Renal cortex interstitium (tissue), 11 donors: Measurements from ENCODE around the gene ORMDL1. TPM values are rescaled to one million over a fixed set of nuclear protein-coding genes. Genes with fewer than 3 reads are reported as not detected.

Source experiments
- DNase-seq, 11 donors: peaks; one replicate each; pipeline ENCODE4 v3.0.0-alpha.2; 2013; ENCODE audit warnings: low read depth in 9 of 11, low spot score in 4 of 11; ENCODE audit errors: extremely low read depth in 1 of 11
- polyA plus RNA-seq, 3 donors: library from polyadenylated mRNA; unstranded; fragments of 120-200 nt; gene quantifications; one replicate each; pipeline ENCODE4 v1.2.1, GENCODE V29; 2013; ENCODE audit not compliant: insufficient read length in 3 of 3

The ORMDL1 gene
- polyA plus RNA-seq, 3 donors = 82.8 to 113 (median 108) TPM

DNA sequence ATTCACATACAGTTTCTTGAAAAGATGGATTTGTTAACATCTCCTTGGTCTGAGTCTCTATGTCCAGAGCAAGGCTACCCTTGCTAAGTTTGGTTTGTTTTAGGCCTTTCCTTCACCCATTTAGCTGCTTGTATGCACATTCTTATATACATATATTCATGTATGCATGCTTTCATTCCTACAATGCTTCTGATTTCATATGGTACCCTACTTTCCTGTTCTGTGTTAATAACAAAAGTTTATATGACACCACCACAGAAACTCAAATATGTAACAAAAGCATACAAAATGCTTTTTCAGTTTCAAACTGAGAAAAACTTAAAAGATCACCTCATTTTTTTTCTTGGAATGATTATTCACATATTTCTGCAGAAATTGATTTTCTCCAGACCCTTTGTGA, 60.9 kb downstream of the ORMDL1 start:
- DNase-seq = no peak

Other genes with a start within 250 kb of the ORMDL1 start
- 100 to 1,000 TPM; 119 to 125 (median 120) TPM for gene SLC40A1, start 203.6 kb downstream of the ORMDL1 start, polyA plus RNA-seq
- 10 to 100 TPM; 54.6 to 65.8 (median 58.5) TPM for gene ASNSD1, start 122.9 kb downstream of the ORMDL1 start, polyA plus RNA-seq
- gene ANKAR, start 109.7 kb downstream of the ORMDL1 start, polyA plus RNA-seq = 10 to 100 TPM in 1 of 3 donors, 1 to 10 TPM in 2; 7.0 to 16.4 (median 8.4) TPM
- 10 to 100 TPM; 16.8 to 26.6 (median 22.0) TPM for gene OSGEPL1, start 21.5 kb downstream of the ORMDL1 start, polyA plus RNA-seq
- gene PMS1, start 111 bp upstream of the ORMDL1 start, polyA plus RNA-seq = 10 to 100 TPM; 36.3 to 47.6 (median 43.7) TPM